ENCODE measurements around the gene CCDC88C. TPM values are rescaled to one million over a fixed set of nuclear protein-coding genes. Genes with fewer than 3 reads are reported as not detected.

The CCDC88C gene
- total RNA-seq, 1 experiment from 2014 or later = 64.8 TPM

DNA sequence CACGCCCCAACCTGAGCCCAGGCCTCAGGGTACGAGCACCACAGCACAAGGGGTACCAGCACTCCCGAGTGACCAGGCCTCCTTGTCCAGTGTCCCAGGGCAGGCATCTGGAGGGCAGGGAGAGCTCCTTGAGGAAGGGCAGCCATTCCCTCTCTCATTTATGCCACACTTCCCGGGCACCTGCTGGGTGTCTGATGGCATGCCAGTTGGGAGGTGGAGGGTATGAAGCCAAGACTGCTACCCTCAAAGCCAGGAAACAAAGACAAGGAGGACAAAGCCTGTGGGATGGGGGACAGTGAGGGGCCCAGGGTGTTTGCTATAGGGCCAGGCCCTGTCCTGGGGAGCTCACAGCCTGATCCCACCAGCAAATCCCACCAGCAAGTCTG is 45.6 kb downstream of the CCDC88C start:
- H3K27ac Mint-ChIP-seq = no peak overlapping the region
- no peaks in the 10 kb centered on the region for H3K27me3 Mint-ChIP-seq (ENCODE audit: low read depth)
- ATAC-seq (no peak), DNase-seq (ENCODE audit: low spot score) (no peak)
- no peaks in the 10 kb centered on the region for H3K9me3 Mint-ChIP-seq
- no peak for TF ChIP-seq ELF4 (CRISPR knock-in tag; IDR thresholded peaks at IDR 0.05; ENCODE audit: low read depth)
- TF ChIP-seq, protein P1, sequence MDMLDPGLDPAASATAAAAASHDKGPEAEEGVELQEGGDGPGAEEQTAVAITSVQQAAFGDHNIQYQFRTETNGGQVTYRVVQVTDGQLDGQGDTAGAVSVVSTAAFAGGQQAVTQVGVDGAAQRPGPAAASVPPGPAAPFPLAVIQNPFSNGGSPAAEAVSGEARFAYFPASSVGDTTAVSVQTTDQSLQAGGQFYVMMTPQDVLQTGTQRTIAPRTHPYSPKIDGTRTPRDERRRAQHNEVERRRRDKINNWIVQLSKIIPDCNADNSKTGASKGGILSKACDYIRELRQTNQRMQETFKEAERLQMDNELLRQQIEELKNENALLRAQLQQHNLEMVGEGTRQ (CRISPR knock-in tag; IDR thresholded peaks at IDR 0.05) = no peak
- POLR2A ChIA-PET = no interaction called here
- no peak overlapping the region for H3K4me3 Mint-ChIP-seq
- CTCF ChIA-PET = interaction anchor here (0.8 to 8.9 kb wide), 3 partner anchors 17 to 55 kb away, joined by 3 to 44 read pairs (median 4); no protein-coding TSS in a partner anchor
- no peaks in the 10 kb centered on the region for H3K36me3 Mint-ChIP-seq
- peaks cover 86% of the 10 kb centered on the region for H3K4me1 Mint-ChIP-seq

DNA sequence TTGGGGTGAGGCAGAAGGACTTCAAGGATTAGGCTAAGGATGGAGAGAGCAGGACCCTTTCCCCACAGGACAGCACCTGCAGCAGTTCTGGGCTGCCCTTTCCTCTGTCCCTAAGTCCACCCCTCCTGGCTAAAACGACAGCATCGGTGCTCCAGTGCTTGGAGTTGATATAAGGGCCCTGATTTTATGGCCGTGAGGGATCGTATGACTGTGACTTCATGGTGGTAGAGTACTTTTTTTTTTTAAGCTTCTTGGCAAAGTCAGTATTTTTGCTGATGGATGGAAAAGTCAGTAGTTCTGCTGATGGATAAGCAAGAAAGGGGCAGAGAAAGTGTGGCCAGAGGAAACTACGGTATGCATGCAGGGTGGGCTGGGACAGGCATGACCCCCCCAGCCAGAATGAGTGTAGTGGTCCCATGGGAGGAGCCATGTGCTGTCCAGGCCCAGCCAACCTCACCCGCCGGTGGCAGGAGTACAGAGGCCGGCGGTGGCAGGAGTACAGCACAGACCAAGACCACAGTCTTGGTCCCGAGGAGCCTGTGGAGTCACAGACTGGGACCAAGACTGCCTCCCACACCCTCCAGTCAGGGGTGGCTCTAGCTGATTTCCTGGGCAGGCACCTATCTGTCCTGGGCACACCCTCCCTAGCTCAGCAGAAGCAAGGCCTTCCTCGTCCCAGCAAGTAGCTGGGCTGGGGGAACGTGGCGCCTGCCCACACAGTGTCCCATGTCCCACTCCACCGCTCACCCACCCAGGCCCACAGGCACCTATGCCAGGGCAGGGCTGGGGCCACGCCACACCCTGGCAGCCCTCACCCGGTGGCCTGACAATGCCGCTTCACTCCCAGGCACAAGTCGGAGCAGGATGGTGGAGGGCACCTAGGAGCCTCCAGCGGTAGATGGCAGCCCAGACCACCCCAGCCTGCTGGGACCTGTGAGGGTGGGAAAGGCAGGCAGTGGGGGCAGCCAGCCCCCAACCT is 46.3 kb downstream of the CCDC88C start:
- ChIA-PET POLR2A (interaction anchor here (0.5 kb wide), 1 partner anchor 46 kb away, joined by 3 read pairs; no protein-coding TSS in a partner anchor), CTCF (interaction anchor here (0.8 to 8.9 kb wide), 3 partner anchors 16 to 84 kb away, joined by 3 to 44 read pairs (median 4); no protein-coding TSS in a partner anchor)
- H3K27me3 Mint-ChIP-seq (ENCODE audit: low read depth) = no peaks in the 10 kb centered on the region
- no peak for ATAC-seq
- H3K9me3 Mint-ChIP-seq = no peaks in the 10 kb centered on the region
- H3K36me3 Mint-ChIP-seq = no peaks in the 10 kb centered on the region
- H3K4me1 Mint-ChIP-seq = peaks cover 84% of the 10 kb centered on the region
- H3K4me3 Mint-ChIP-seq = no peak overlapping the region
- TF ChIP-seq EMX1 (CRISPR knock-in tag; IDR thresholded peaks at IDR 0.05) (no peak), ARID4B (CRISPR knock-in tag; IDR thresholded peaks at IDR 0.05; ENCODE audit: borderline replicate concordance) (no peak), SP1 (CRISPR knock-in tag; conservative IDR thresholded peaks at IDR 0.05) (no peak)
- TF ChIP-seq, protein P2, sequence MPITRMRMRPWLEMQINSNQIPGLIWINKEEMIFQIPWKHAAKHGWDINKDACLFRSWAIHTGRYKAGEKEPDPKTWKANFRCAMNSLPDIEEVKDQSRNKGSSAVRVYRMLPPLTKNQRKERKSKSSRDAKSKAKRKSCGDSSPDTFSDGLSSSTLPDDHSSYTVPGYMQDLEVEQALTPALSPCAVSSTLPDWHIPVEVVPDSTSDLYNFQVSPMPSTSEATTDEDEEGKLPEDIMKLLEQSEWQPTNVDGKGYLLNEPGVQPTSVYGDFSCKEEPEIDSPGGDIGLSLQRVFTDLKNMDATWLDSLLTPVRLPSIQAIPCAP (CRISPR knock-in tag; IDR thresholded peaks at IDR 0.05) = no peak
- H3K27ac Mint-ChIP-seq = peak overlapping the region; percentile 50
- no peak for DNase-seq (ENCODE audit: low spot score)

DNA sequence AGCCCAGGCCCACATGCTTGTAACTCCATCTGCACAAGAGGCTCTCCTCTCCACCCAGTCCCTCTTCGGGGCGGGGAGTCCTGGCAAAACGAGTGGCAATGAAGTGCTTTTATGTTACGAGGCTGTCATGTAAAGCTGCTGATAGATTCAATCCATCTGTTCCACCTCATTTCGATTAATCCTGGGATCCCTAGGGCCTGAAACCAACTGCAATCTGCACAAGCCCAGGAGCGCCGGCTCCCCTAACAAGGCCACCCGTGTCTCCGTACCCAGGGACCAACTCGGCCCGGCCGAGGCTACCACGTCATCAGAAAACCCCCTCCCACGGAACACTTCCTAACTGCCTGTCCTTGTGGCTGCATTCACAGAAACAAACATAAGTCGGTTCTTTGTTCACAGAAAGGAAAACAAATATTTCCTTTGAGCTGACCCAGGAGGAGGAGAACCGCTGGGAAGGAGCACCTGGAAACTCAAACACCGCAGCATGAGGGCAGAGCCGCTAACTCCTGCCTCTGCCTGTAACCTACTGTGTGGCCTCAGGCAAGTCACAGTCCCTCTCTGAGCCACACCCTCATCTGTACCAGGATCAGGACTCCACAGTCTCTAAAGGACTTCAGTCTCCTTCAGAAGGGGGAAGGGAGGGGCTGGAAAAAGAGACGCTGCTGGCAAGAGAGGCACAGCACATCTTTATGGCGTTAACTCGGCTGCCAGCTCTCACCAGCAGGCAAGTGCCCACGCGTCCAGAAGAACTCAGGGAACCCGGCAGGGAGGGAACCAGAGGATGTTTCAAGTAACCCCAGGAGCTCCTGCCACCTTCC is 47.8 kb downstream of the CCDC88C start:
- no peak for ATAC-seq
- no peak for DNase-seq (ENCODE audit: low spot score)
- H3K27me3 Mint-ChIP-seq (ENCODE audit: low read depth) = no peaks in the 10 kb centered on the region
- H3K27ac Mint-ChIP-seq = peak overlapping the region; percentile 71
- H3K36me3 Mint-ChIP-seq = no peaks in the 10 kb centered on the region
- peaks cover 70% of the 10 kb centered on the region for H3K4me1 Mint-ChIP-seq
- H3K9me3 Mint-ChIP-seq = no peaks in the 10 kb centered on the region
- POLR2A ChIA-PET = no interaction called here
- CTCF ChIA-PET = interaction anchor here (8.9 kb wide), 1 partner anchor 15 kb away, joined by 44 read pairs; no protein-coding TSS in a partner anchor
- H3K4me3 Mint-ChIP-seq = no peak overlapping the region
- TF ChIP-seq GRHL2 (CRISPR knock-in tag; IDR thresholded peaks at IDR 0.05; ENCODE audit: insufficient replicate concordance, severe bottlenecking) = no peak
- TF ChIP-seq RELA (CRISPR knock-in tag; IDR thresholded peaks at IDR 0.05; ENCODE audit: borderline replicate concordance) = no peak
- TF ChIP-seq USF1 (CRISPR knock-in tag; IDR thresholded peaks at IDR 0.05) = no peak
- no peak for TF ChIP-seq NR2C2 (CRISPR knock-in tag; IDR thresholded peaks at IDR 0.05)
- TF ChIP-seq, protein P3, sequence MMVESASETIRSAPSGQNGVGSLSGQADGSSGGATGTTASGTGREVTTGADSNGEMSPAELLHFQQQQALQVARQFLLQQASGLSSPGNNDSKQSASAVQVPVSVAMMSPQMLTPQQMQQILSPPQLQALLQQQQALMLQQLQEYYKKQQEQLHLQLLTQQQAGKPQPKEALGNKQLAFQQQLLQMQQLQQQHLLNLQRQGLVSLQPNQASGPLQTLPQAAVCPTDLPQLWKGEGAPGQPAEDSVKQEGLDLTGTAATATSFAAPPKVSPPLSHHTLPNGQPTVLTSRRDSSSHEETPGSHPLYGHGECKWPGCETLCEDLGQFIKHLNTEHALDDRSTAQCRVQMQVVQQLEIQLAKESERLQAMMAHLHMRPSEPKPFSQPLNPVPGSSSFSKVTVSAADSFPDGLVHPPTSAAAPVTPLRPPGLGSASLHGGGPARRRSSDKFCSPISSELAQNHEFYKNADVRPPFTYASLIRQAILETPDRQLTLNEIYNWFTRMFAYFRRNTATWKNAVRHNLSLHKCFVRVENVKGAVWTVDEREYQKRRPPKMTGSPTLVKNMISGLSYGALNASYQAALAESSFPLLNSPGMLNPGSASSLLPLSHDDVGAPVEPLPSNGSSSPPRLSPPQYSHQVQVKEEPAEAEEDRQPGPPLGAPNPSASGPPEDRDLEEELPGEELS (CRISPR knock-in tag; IDR thresholded peaks at IDR 0.05) = no peak
- TF ChIP-seq ZNF263 (CRISPR knock-in tag; IDR thresholded peaks at IDR 0.05; ENCODE audit: low read depth) = no peak
- TF ChIP-seq GABPB1 (CRISPR knock-in tag; IDR thresholded peaks at IDR 0.05) = no peak
- no peak for TF ChIP-seq KAT7 (CRISPR knock-in tag; IDR thresholded peaks at IDR 0.05; ENCODE audit: borderline replicate concordance)
- no peak for TF ChIP-seq SP1 (CRISPR knock-in tag; conservative IDR thresholded peaks at IDR 0.05)
- no peak for TF ChIP-seq ZSCAN18 (CRISPR knock-in tag; IDR thresholded peaks at IDR 0.05)
- no peak for TF ChIP-seq NR1H2 (CRISPR knock-in tag; IDR thresholded peaks at IDR 0.05)
